ENCODE measurements around the gene PLIN3. TPM values are rescaled to one million over a fixed set of nuclear protein-coding genes. Genes with fewer than 3 reads are reported as not detected.
A peak's percentile ranks its signal among the peaks of the same experiment; 100 is the strongest.

Gene PLIN3
- total and polyA plus RNA-seq, 9 of the 15 experiments (the other 6 are each of a cell fraction or from before 2014, with no cell fraction given): 7.5 to 75.6 (median 43.1) TPM

DNA sequence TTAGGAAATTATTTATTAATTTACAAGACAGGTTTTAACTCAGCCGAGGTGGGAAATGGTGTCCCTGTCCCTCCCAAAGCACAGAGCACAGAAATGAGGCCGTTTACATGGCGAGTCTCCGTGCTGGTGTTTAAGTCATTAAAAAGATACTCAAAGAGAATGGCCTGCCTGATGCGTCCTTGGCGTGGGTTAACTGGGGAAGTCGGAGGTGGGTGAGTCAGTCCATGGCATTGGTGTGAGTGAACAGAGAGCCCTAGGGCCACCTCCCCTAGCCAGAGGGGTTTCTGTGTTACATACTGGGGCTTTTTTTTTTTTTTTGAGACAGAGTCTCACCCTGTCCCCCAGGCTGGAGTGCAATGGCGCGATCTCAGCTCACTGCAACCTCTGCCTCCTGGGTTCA, 72.1 kb downstream of the PLIN3 start:
- peaks cover 53% of the 10 kb centered on the region for H3K79me2 ChIP-seq (ENCODE audit: control insufficient read depth, insufficient read depth, low read length)
- H3K9me1 ChIP-seq (ENCODE audit: control insufficient read depth, insufficient read depth, low read length): no peaks in the 10 kb centered on the region
- H3K4me2 ChIP-seq (ENCODE audit: insufficient read depth, low read length): peak overlapping the region; percentile 64
- no peaks in the 10 kb centered on the region for H3K9me3 ChIP-seq (replicated peaks; ENCODE audit: control insufficient read depth, insufficient read depth, low read depth, low read length)
- H2AFZ ChIP-seq (ENCODE audit: low read depth, low read length): no peak overlapping the region
- DNase-seq (ENCODE audit: extremely low read depth in 1 of 4, low spot score in 3 of 4) (peak in 1 of 4 experiments; percentile 7), ATAC-seq (no peak), FAIRE-seq (no peak)
- BruUV-seq (replicated peaks): no TSS peak
- peaks cover 14 to 51% of the 10 kb centered on the region in 2 experiments for H3K4me1 ChIP-seq (replicated peaks in 1 of 2; ENCODE audit: control insufficient read depth in 2 of 2, insufficient read depth in 2 of 2, low read length in 2 of 2)
- peak overlapping the region in 1 of 2 experiments; percentile 100; a peak in 1 of 4 replicates for H3K9ac ChIP-seq (ENCODE audit: insufficient read depth in 1 of 2, low read depth in 2 of 2, low read length in 2 of 2)
- no peaks in the 10 kb centered on the region for H3K27me3 ChIP-seq (ENCODE audit: control insufficient read depth in 2 of 2, insufficient read depth in 2 of 2, low read length in 2 of 2)
- H3K4me3 ChIP-seq: peak overlapping the region; percentile 28; the same call in 1 of the 2 replicates
- peaks cover 47% of the 10 kb centered on the region; the same call in 2 of the 3 replicates for H3K36me3 ChIP-seq (ENCODE audit: control insufficient read depth, insufficient read depth, low read length)
- POLR2A ChIA-PET: no interaction called here
- TF ChIP-seq, protein P1, sequence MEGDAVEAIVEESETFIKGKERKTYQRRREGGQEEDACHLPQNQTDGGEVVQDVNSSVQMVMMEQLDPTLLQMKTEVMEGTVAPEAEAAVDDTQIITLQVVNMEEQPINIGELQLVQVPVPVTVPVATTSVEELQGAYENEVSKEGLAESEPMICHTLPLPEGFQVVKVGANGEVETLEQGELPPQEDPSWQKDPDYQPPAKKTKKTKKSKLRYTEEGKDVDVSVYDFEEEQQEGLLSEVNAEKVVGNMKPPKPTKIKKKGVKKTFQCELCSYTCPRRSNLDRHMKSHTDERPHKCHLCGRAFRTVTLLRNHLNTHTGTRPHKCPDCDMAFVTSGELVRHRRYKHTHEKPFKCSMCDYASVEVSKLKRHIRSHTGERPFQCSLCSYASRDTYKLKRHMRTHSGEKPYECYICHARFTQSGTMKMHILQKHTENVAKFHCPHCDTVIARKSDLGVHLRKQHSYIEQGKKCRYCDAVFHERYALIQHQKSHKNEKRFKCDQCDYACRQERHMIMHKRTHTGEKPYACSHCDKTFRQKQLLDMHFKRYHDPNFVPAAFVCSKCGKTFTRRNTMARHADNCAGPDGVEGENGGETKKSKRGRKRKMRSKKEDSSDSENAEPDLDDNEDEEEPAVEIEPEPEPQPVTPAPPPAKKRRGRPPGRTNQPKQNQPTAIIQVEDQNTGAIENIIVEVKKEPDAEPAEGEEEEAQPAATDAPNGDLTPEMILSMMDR (IDR thresholded peaks at IDR 0.05 in 2 of 3, conservative IDR thresholded peaks at IDR 0.05 in 1 of 3; ENCODE audit: insufficient read depth in 2 of 3, low read depth in 1 of 3, low read length in 3 of 3): no peak
- TF ChIP-seq, protein P2, sequence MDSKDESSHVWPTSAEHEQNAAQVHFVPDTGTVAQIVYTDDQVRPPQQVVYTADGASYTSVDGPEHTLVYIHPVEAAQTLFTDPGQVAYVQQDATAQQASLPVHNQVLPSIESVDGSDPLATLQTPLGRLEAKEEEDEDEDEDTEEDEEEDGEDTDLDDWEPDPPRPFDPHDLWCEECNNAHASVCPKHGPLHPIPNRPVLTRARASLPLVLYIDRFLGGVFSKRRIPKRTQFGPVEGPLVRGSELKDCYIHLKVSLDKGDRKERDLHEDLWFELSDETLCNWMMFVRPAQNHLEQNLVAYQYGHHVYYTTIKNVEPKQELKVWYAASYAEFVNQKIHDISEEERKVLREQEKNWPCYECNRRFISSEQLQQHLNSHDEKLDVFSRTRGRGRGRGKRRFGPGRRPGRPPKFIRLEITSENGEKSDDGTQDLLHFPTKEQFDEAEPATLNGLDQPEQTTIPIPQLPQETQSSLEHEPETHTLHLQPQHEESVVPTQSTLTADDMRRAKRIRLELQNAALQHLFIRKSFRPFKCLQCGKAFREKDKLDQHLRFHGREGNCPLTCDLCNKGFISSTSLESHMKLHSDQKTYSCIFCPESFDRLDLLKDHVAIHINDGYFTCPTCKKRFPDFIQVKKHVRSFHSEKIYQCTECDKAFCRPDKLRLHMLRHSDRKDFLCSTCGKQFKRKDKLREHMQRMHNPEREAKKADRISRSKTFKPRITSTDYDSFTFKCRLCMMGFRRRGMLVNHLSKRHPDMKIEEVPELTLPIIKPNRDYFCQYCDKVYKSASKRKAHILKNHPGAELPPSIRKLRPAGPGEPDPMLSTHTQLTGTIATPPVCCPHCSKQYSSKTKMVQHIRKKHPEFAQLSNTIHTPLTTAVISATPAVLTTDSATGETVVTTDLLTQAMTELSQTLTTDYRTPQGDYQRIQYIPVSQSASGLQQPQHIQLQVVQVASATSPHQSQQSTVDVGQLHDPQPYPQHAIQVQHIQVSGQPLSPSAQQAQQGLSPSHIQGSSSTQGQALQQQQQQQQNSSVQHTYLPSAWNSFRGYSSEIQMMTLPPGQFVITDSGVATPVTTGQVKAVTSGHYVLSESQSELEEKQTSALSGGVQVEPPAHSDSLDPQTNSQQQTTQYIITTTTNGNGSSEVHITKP (IDR thresholded peaks at IDR 0.05; ENCODE audit: partially characterized antibody): peak; percentile 25
- TF ChIP-seq TARDBP (IDR thresholded peaks at IDR 0.05): no peak
- WGBS (ENCODE audit: insufficient coverage, low coverage, missing lambda C conversion rate): 75% methylated on average over 9 of the region's 9 CpGs
- peaks cover 19% of the 10 kb centered on the region for H4K20me1 ChIP-seq (replicated peaks; ENCODE audit: control insufficient read depth, insufficient read depth, low read length)
- no peak overlapping the region for H3K27ac ChIP-seq (ENCODE audit: extremely low read depth, low read depth, low read length)
- CTCF ChIA-PET (ENCODE audit: low intra/inter-chr PET ratio): no interaction called here
- intact Hi-C loops (cut with micrococcal nuclease): no loop called here
- in situ Hi-C loops (cut with MboI): loop anchor here (10.0 kb wide), 1 partner anchor 221 kb away; no protein-coding TSS in a partner anchor

Measured in K562 (cell line).